Measurements from ENCODE around the gene AK4.
A peak's percentile ranks its signal among the peaks of the same experiment; 100 is the strongest.

The AK4 gene

GRCh38 chr1:65165269-65165993 is 17.4 kb downstream of the AK4 start:
- Histone ChIP-seq H3K36me3 (ENCODE audit: insufficient read depth, low read length) (no peaks in the 10 kb centered on the region), H2AFZ (ENCODE audit: low read length, unreplicated experiment) (no peak overlapping the region), H3K27ac (ENCODE audit: low read depth, low read length) (no peak overlapping the region), H3K27me3 (ENCODE audit: insufficient read depth, low read length) (no peaks in the 10 kb centered on the region), H3K79me2 (ENCODE audit: control insufficient read depth, insufficient read depth, low read length, unreplicated experiment) (peaks cover 95% of the 10 kb centered on the region), H3K4me3 (ENCODE audit: low read depth, low read length) (no peak overlapping the region), H3K4me1 (ENCODE audit: control insufficient read depth, insufficient read depth, low read length, unreplicated experiment) (peaks cover 53% of the 10 kb centered on the region)

GRCh38 chr1:65166572-65167305 is 18.7 kb downstream of the AK4 start:
- Histone ChIP-seq H2AFZ (ENCODE audit: low read length, unreplicated experiment) (no peak overlapping the region), H3K27ac (ENCODE audit: low read depth, low read length) (no peak overlapping the region), H3K4me1 (ENCODE audit: control insufficient read depth, insufficient read depth, low read length, unreplicated experiment) (peaks cover 56% of the 10 kb centered on the region), H3K4me3 (ENCODE audit: low read depth, low read length) (no peak overlapping the region), H3K79me2 (ENCODE audit: control insufficient read depth, insufficient read depth, low read length, unreplicated experiment) (peaks cover 95% of the 10 kb centered on the region), H3K36me3 (ENCODE audit: insufficient read depth, low read length) (no peaks in the 10 kb centered on the region), H3K27me3 (ENCODE audit: insufficient read depth, low read length) (no peaks in the 10 kb centered on the region)

DNA sequence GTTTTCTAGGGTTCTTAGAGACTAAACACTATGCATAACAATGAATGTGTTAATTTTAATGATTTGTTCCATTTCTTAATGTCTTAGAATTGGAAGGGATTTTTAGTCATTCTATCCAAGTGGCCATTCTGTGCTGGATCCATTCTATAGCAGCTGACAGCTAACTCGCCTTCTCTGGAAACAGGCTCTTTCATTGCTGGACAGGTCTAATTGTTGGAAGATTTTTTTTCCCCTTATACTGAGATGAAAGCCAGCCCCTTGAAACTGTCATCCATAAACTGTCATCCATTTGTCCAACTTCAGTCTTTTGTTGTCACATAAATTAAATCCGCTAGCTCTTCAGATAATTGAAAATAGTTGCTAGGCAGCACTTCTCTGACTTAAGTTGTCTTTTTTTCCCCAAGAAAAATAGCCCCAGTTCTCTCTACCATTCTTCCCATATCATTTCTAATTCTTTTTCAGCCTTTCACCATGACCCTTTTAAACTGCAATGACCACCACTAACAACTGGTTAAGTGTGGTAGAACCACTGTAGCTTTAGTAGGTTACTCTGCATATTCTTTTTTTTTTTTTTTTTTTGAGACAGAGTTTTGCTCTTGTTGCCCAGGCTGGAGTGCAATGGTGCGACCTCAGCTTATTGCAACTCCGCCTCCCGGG is 19.7 kb downstream of the AK4 start:
- Histone ChIP-seq H3K79me2 (ENCODE audit: control insufficient read depth, insufficient read depth, low read length, unreplicated experiment) (peaks cover 97% of the 10 kb centered on the region), H2AFZ (ENCODE audit: low read length, unreplicated experiment) (no peak overlapping the region), H3K27me3 (ENCODE audit: insufficient read depth, low read length) (no peaks in the 10 kb centered on the region), H3K4me1 (ENCODE audit: control insufficient read depth, insufficient read depth, low read length, unreplicated experiment) (peaks cover 54% of the 10 kb centered on the region), H3K36me3 (ENCODE audit: insufficient read depth, low read length) (no peaks in the 10 kb centered on the region), H3K27ac (ENCODE audit: low read depth, low read length) (no peak overlapping the region), H3K4me3 (ENCODE audit: low read depth, low read length) (no peak overlapping the region)

- Histone ChIP-seq H3K79me2 (ENCODE audit: control insufficient read depth, insufficient read depth, low read length, unreplicated experiment) (peaks cover 97% of the 10 kb centered on the region), H2AFZ (ENCODE audit: low read length, unreplicated experiment) (no peak overlapping the region), H3K4me1 (ENCODE audit: control insufficient read depth, insufficient read depth, low read length, unreplicated experiment) (peaks cover 56% of the 10 kb centered on the region), H3K4me3 (ENCODE audit: low read depth, low read length) (no peak overlapping the region), H3K27ac (ENCODE audit: low read depth, low read length) (no peak overlapping the region; the same call in 1 of the 2 replicates), H3K27me3 (ENCODE audit: insufficient read depth, low read length) (no peaks in the 10 kb centered on the region), H3K36me3 (ENCODE audit: insufficient read depth, low read length) (no peaks in the 10 kb centered on the region)
Measured at GRCh38 chr1:65168867-65169266, 20.9 kb downstream of the AK4 start.

DNA sequence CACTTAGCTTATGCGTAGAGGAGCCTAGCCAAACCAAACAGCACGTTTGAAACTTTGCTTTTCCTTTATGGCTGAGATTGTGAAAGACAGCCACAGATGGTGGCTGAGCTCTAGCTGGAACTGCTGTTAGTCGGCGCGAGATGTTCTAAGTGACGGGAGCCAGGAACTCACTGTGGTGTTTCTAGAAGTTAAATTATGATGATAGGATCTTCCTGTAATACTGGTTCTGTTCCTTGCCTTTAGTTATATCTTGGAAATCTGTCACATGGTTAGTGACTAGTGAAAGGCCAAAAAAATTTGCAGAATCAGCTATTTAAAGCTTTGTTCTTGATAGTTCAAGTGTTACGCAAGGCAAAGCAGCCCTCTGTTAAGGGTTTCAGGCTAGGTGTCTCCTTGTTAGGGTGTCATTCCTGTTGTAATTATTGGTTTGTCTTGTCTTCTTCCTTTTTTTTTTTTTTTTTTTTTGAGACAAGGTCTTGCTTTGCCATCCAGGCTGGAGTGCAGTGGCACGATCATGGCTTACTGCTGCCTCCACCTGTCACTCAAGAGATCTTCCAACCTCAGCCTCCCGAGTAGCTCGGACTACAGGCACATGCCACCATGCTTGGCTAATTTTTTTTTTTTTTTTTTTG is 22.6 kb downstream of the AK4 start:
- H3K4me3 ChIP-seq (ENCODE audit: low read depth, low read length) = no peak overlapping the region
- H3K27ac ChIP-seq (ENCODE audit: low read depth, low read length) = peak overlapping the region; percentile 16; the same call in 1 of the 2 replicates
- H3K4me1 ChIP-seq (ENCODE audit: control insufficient read depth, insufficient read depth, low read length, unreplicated experiment) = peaks cover 53% of the 10 kb centered on the region
- no peaks in the 10 kb centered on the region for H3K36me3 ChIP-seq (ENCODE audit: insufficient read depth, low read length)
- no peak overlapping the region for H2AFZ ChIP-seq (ENCODE audit: low read length, unreplicated experiment)
- H3K27me3 ChIP-seq (ENCODE audit: insufficient read depth, low read length) = no peaks in the 10 kb centered on the region
- peaks cover 96% of the 10 kb centered on the region for H3K79me2 ChIP-seq (ENCODE audit: control insufficient read depth, insufficient read depth, low read length, unreplicated experiment)

- Histone ChIP-seq H3K27ac (ENCODE audit: low read depth, low read length) (no peak overlapping the region), H2AFZ (ENCODE audit: low read length, unreplicated experiment) (no peak overlapping the region), H3K4me1 (ENCODE audit: control insufficient read depth, insufficient read depth, low read length, unreplicated experiment) (peaks cover 75% of the 10 kb centered on the region), H3K4me3 (ENCODE audit: low read depth, low read length) (no peak overlapping the region), H3K79me2 (ENCODE audit: control insufficient read depth, insufficient read depth, low read length, unreplicated experiment) (peaks cover 95% of the 10 kb centered on the region), H3K27me3 (ENCODE audit: insufficient read depth, low read length) (no peaks in the 10 kb centered on the region), H3K36me3 (ENCODE audit: insufficient read depth, low read length) (no peaks in the 10 kb centered on the region)
Measured at GRCh38 chr1:65172936-65173690, 25.1 kb downstream of the AK4 start.

DNA sequence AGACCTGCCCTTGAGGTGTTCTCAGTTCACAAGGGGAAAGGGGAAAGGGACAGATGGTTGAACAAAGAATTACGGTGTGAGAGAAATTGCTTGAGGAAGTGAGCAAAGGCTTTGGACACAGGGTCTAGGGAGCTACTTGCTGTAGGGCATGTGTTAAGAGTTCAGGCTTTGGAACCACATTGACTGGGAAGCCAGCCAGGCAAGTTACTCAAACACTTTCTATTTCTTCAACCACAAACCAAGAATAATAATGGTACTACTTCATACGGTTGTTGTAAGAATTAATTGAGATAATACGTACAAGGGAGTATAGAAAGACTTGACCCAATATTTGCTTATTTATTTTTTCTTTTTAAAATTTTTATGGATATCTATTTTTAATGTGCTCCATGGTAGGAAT is 26.6 kb downstream of the AK4 start:
- peaks cover 69% of the 10 kb centered on the region for H3K4me1 ChIP-seq (ENCODE audit: control insufficient read depth, insufficient read depth, low read length, unreplicated experiment)
- H2AFZ ChIP-seq (ENCODE audit: low read length, unreplicated experiment) = no peak overlapping the region
- H3K79me2 ChIP-seq (ENCODE audit: control insufficient read depth, insufficient read depth, low read length, unreplicated experiment) = peaks cover 95% of the 10 kb centered on the region
- peak overlapping the region; percentile 67 for H3K27ac ChIP-seq (ENCODE audit: low read depth, low read length)
- H3K27me3 ChIP-seq (ENCODE audit: insufficient read depth, low read length) = no peaks in the 10 kb centered on the region
- H3K36me3 ChIP-seq (ENCODE audit: insufficient read depth, low read length) = no peaks in the 10 kb centered on the region
- no peak overlapping the region; the same call in 1 of the 2 replicates for H3K4me3 ChIP-seq (ENCODE audit: low read depth, low read length)

DNA sequence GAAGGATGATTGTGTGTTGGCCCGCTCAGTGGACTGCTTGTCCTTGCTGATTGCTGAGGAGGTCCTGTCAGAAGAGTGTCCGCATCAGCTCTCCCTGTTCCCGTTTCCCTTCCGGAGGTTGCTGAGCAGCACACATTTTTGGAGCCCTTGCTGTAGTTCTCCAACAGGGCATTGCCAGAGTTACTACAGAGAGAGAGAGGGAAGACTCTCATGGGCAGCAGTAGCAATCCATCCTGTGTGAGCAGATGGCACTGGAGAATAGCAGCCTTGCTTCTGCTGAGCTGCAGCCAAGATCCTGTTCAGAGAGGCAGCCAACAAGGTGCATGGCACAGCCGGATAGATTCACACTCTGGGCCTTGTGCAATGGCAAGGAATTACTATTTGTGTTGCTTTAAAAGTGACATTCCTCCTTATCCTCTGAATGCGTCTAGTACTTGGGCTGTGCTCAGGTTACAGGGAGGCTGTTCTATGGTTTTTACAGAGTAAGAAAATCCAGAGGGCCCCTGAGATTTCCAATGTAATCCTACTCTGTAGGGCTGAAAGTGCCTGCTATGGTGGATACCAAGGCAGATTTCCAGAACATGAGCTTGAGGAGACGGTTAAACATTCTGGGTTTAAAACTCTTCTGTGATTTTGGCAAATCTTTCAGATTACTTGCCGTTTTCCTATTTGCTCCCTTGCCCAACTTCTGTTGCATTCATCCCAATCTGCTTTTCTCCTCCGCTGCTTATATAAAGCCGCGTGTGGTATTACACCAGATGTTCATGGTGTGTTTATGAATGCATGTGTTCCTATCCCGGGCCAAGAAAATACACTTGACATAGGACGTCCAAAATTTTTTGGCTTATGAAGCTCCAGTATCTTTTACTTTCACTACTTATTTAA is 27.4 kb downstream of the AK4 start:
- Histone ChIP-seq H3K27ac (ENCODE audit: low read depth, low read length) (peak overlapping the region; percentile 33), H3K27me3 (ENCODE audit: insufficient read depth, low read length) (no peaks in the 10 kb centered on the region), H2AFZ (ENCODE audit: low read length, unreplicated experiment) (no peak overlapping the region), H3K4me1 (ENCODE audit: control insufficient read depth, insufficient read depth, low read length, unreplicated experiment) (peaks cover 61% of the 10 kb centered on the region), H3K4me3 (ENCODE audit: low read depth, low read length) (0 out of 2 replicates have a peak overlapping the region, but pooled peaks have one; percentile 9), H3K79me2 (ENCODE audit: control insufficient read depth, insufficient read depth, low read length, unreplicated experiment) (peaks cover 96% of the 10 kb centered on the region), H3K36me3 (ENCODE audit: insufficient read depth, low read length) (no peaks in the 10 kb centered on the region)

DNA sequence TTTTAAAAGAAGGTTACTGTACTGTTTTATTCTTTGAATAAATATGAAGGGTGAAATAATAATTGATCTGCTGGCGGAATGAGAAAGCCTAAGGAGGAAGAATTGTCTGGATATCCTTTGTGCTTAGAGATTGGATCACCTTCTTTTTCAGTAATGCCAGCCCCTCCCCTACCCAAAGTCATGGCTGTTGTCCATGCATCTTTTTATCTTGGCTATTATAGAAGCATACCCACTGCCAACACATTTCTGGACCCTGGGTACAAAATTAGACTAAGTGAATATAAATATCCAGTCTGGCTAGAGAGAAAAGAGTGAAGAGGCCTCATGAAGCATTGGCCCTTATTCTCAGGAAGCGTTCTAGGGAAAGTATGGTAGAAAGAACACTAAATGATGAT is 28.1 kb downstream of the AK4 start:
- Histone ChIP-seq H3K27ac (ENCODE audit: low read depth, low read length) (no peak overlapping the region), H3K4me3 (ENCODE audit: low read depth, low read length) (no peak overlapping the region), H3K79me2 (ENCODE audit: control insufficient read depth, insufficient read depth, low read length, unreplicated experiment) (peaks cover 96% of the 10 kb centered on the region), H3K36me3 (ENCODE audit: insufficient read depth, low read length) (no peaks in the 10 kb centered on the region), H2AFZ (ENCODE audit: low read length, unreplicated experiment) (no peak overlapping the region), H3K27me3 (ENCODE audit: insufficient read depth, low read length) (no peaks in the 10 kb centered on the region), H3K4me1 (ENCODE audit: control insufficient read depth, insufficient read depth, low read length, unreplicated experiment) (peaks cover 62% of the 10 kb centered on the region)
